Measurements from ENCODE around the gene ENOX2.

The ENOX2 gene

GRCh38 chrX:130696542-130696941, 206.5 kb downstream of the ENOX2 start:
- H3K36me3 ChIP-seq (ENCODE audit: control insufficient read depth, insufficient read depth, low read length): no peaks in the 10 kb centered on the region

GRCh38 chrX:130695931-130696330, 207.1 kb downstream of the ENOX2 start:
- Histone ChIP-seq H3K27ac (ENCODE audit: insufficient read depth, low read depth, low read length, poor library complexity, severe bottlenecking) (no peak overlapping the region), H3K4me3 (ENCODE audit: insufficient read depth, low read depth, low read length) (no peak overlapping the region), H3K36me3 (ENCODE audit: control insufficient read depth, insufficient read depth, low read length) (no peaks in the 10 kb centered on the region), H3K27me3 (ENCODE audit: control insufficient read depth, insufficient read depth, low read length, poor library complexity, severe bottlenecking) (no peaks in the 10 kb centered on the region), H3K4me1 (ENCODE audit: control insufficient read depth, insufficient read depth, low read length) (no peaks in the 10 kb centered on the region), H3K9me3 (ENCODE audit: control insufficient read depth, low read length) (no peaks in the 10 kb centered on the region)
- 50 to 85% methylated on average over 1 of the region's 1 CpG for WGBS, 2 experiments

More at GRCh38 chrX:130696542-130696941, 206.5 kb downstream of the ENOX2 start:
- Histone ChIP-seq H3K27me3 (ENCODE audit: control insufficient read depth, insufficient read depth, low read length, poor library complexity, severe bottlenecking) (no peaks in the 10 kb centered on the region), H3K9me3 (ENCODE audit: control insufficient read depth, low read length) (no peaks in the 10 kb centered on the region), H3K27ac (ENCODE audit: insufficient read depth, low read depth, low read length, poor library complexity, severe bottlenecking) (no peak overlapping the region), H3K4me1 (ENCODE audit: control insufficient read depth, insufficient read depth, low read length) (no peaks in the 10 kb centered on the region), H3K4me3 (ENCODE audit: insufficient read depth, low read depth, low read length) (no peak overlapping the region)
- 94 to 100% methylated on average over 1 of the region's 1 CpG for WGBS, 2 experiments

GRCh38 chrX:130694983-130695382, 208.0 kb downstream of the ENOX2 start:
- 91 to 92% methylated on average over 2 of the region's 2 CpGs for WGBS, 2 experiments
- H3K27me3 ChIP-seq (ENCODE audit: control insufficient read depth, insufficient read depth, low read length, poor library complexity, severe bottlenecking): no peaks in the 10 kb centered on the region
- no peaks in the 10 kb centered on the region for H3K9me3 ChIP-seq (ENCODE audit: control insufficient read depth, low read length)
- H3K4me1 ChIP-seq (ENCODE audit: control insufficient read depth, insufficient read depth, low read length): no peaks in the 10 kb centered on the region
- H3K4me3 ChIP-seq (ENCODE audit: insufficient read depth, low read depth, low read length): no peak overlapping the region
- H3K27ac ChIP-seq (ENCODE audit: insufficient read depth, low read depth, low read length, poor library complexity, severe bottlenecking): no peak overlapping the region
- no peaks in the 10 kb centered on the region for H3K36me3 ChIP-seq (ENCODE audit: control insufficient read depth, insufficient read depth, low read length)

- 90 to 93% methylated on average over 2 of the region's 3 CpGs for WGBS, 2 experiments
- Histone ChIP-seq H3K36me3 (ENCODE audit: control insufficient read depth, insufficient read depth, low read length) (no peaks in the 10 kb centered on the region), H3K4me3 (ENCODE audit: insufficient read depth, low read depth, low read length) (no peak overlapping the region), H3K27me3 (ENCODE audit: control insufficient read depth, insufficient read depth, low read length, poor library complexity, severe bottlenecking) (no peaks in the 10 kb centered on the region), H3K27ac (ENCODE audit: insufficient read depth, low read depth, low read length, poor library complexity, severe bottlenecking) (no peak overlapping the region), H3K4me1 (ENCODE audit: control insufficient read depth, insufficient read depth, low read length) (no peaks in the 10 kb centered on the region), H3K9me3 (ENCODE audit: control insufficient read depth, low read length) (no peaks in the 10 kb centered on the region)
Observed at GRCh38 chrX:130691576-130691975, 211.4 kb downstream of the ENOX2 start.

GRCh38 chrX:130688360-130688759, 214.6 kb downstream of the ENOX2 start:
- 93 to 100% methylated on average over 5 of the region's 5 CpGs for WGBS, 2 experiments
- H3K4me3 ChIP-seq (ENCODE audit: insufficient read depth, low read depth, low read length): no peak overlapping the region
- H3K27ac ChIP-seq (ENCODE audit: insufficient read depth, low read depth, low read length, poor library complexity, severe bottlenecking): no peak overlapping the region
- no peaks in the 10 kb centered on the region for H3K4me1 ChIP-seq (ENCODE audit: control insufficient read depth, insufficient read depth, low read length)
- H3K9me3 ChIP-seq (ENCODE audit: control insufficient read depth, low read length): no peaks in the 10 kb centered on the region
- no peaks in the 10 kb centered on the region for H3K36me3 ChIP-seq (ENCODE audit: control insufficient read depth, insufficient read depth, low read length)
- H3K27me3 ChIP-seq (ENCODE audit: control insufficient read depth, insufficient read depth, low read length, poor library complexity, severe bottlenecking): no peaks in the 10 kb centered on the region

GRCh38 chrX:130682990-130683389, 220.0 kb downstream of the ENOX2 start:
- Histone ChIP-seq H3K36me3 (ENCODE audit: control insufficient read depth, insufficient read depth, low read length) (no peaks in the 10 kb centered on the region), H3K27ac (ENCODE audit: insufficient read depth, low read depth, low read length, poor library complexity, severe bottlenecking) (no peak overlapping the region), H3K4me1 (ENCODE audit: control insufficient read depth, insufficient read depth, low read length) (no peaks in the 10 kb centered on the region), H3K9me3 (ENCODE audit: control insufficient read depth, low read length) (no peaks in the 10 kb centered on the region), H3K4me3 (ENCODE audit: insufficient read depth, low read depth, low read length) (no peak overlapping the region), H3K27me3 (ENCODE audit: control insufficient read depth, insufficient read depth, low read length, poor library complexity, severe bottlenecking) (no peaks in the 10 kb centered on the region)
- WGBS, 2 experiments: 88 to 94% methylated on average over 2 of the region's 2 CpGs

GRCh38 chrX:130680164-130681035, 222.6 kb downstream of the ENOX2 start:
- WGBS, 2 experiments: 78% methylated on average over 1 of the region's 2 CpGs; no CpG with 5 or more reads in 1 of the 2 experiments
- Histone ChIP-seq H3K4me1 (ENCODE audit: control insufficient read depth, insufficient read depth, low read length) (no peaks in the 10 kb centered on the region), H3K27me3 (ENCODE audit: control insufficient read depth, insufficient read depth, low read length, poor library complexity, severe bottlenecking) (no peaks in the 10 kb centered on the region), H3K9me3 (ENCODE audit: control insufficient read depth, low read length) (no peaks in the 10 kb centered on the region), H3K4me3 (ENCODE audit: insufficient read depth, low read depth, low read length) (no peak overlapping the region), H3K36me3 (ENCODE audit: control insufficient read depth, insufficient read depth, low read length) (no peaks in the 10 kb centered on the region), H3K27ac (ENCODE audit: insufficient read depth, low read depth, low read length, poor library complexity, severe bottlenecking) (no peak overlapping the region)

- H3K9me3 ChIP-seq (ENCODE audit: control insufficient read depth, low read length): no peaks in the 10 kb centered on the region
- H3K27me3 ChIP-seq (ENCODE audit: control insufficient read depth, insufficient read depth, low read length, poor library complexity, severe bottlenecking): no peaks in the 10 kb centered on the region
- WGBS, 2 experiments: 94% methylated on average over 2 of the region's 2 CpGs; no CpG with 5 or more reads in 1 of the 2 experiments
- H3K4me3 ChIP-seq (ENCODE audit: insufficient read depth, low read depth, low read length): no peak overlapping the region
- no peaks in the 10 kb centered on the region for H3K4me1 ChIP-seq (ENCODE audit: control insufficient read depth, insufficient read depth, low read length)
- H3K27ac ChIP-seq (ENCODE audit: insufficient read depth, low read depth, low read length, poor library complexity, severe bottlenecking): no peak overlapping the region
- no peaks in the 10 kb centered on the region for H3K36me3 ChIP-seq (ENCODE audit: control insufficient read depth, insufficient read depth, low read length)
Observed at GRCh38 chrX:130676861-130677260, 226.1 kb downstream of the ENOX2 start.

- WGBS, 2 experiments: 91 to 98% methylated on average over 4 to 6 of the region's 6 CpGs
- Histone ChIP-seq H3K27ac (ENCODE audit: insufficient read depth, low read depth, low read length, poor library complexity, severe bottlenecking) (no peak overlapping the region), H3K4me3 (ENCODE audit: insufficient read depth, low read depth, low read length) (no peak overlapping the region), H3K27me3 (ENCODE audit: control insufficient read depth, insufficient read depth, low read length, poor library complexity, severe bottlenecking) (no peaks in the 10 kb centered on the region), H3K4me1 (ENCODE audit: control insufficient read depth, insufficient read depth, low read length) (no peaks in the 10 kb centered on the region), H3K36me3 (ENCODE audit: control insufficient read depth, insufficient read depth, low read length) (no peaks in the 10 kb centered on the region), H3K9me3 (ENCODE audit: control insufficient read depth, low read length) (no peaks in the 10 kb centered on the region)
Observed at GRCh38 chrX:130672214-130672613, 230.8 kb downstream of the ENOX2 start.

- no peaks in the 10 kb centered on the region for H3K27me3 ChIP-seq (ENCODE audit: control insufficient read depth, insufficient read depth, low read length, poor library complexity, severe bottlenecking)
- no peak overlapping the region for H3K4me3 ChIP-seq (ENCODE audit: insufficient read depth, low read depth, low read length)
- H3K27ac ChIP-seq (ENCODE audit: insufficient read depth, low read depth, low read length, poor library complexity, severe bottlenecking): no peak overlapping the region
- 77 to 100% methylated on average over 1 of the region's 1 CpG for WGBS, 2 experiments
- H3K9me3 ChIP-seq (ENCODE audit: control insufficient read depth, low read length): no peaks in the 10 kb centered on the region
- H3K4me1 ChIP-seq (ENCODE audit: control insufficient read depth, insufficient read depth, low read length): no peaks in the 10 kb centered on the region
- no peaks in the 10 kb centered on the region for H3K36me3 ChIP-seq (ENCODE audit: control insufficient read depth, insufficient read depth, low read length)
Observed at GRCh38 chrX:130669233-130669632, 233.8 kb downstream of the ENOX2 start.

Data from ectodermal cell (in vitro differentiated cells).